CD14-positive monocyte (primary cell): ENCODE data around the gene KAZALD1. TPM values are rescaled to one million over a fixed set of nuclear protein-coding genes. Genes with fewer than 3 reads are reported as not detected.

Source experiments
- DNase-seq, 3 donors: peaks; one replicate each; pipeline ENCODE4 v3.0.0-alpha.2; 2011 to 2022
- H2AFZ ChIP-seq: 2 replicates; pipeline ENCODE4 v1.6.0; 2012; ENCODE audit warnings: mild to moderate bottlenecking, low read depth, low read length, inconsistent platforms; ENCODE audit not compliant: insufficient read depth, poor library complexity, severe bottlenecking
- H3K27ac ChIP-seq, 2 donors: 1 replicate in 1 of 2; 2 replicates in 1 of 2; pipeline ENCODE4 v1.5.1; 2012 to 2013; ENCODE audit warnings: low read length in 2 of 2, control low read depth in 1 of 2, inconsistent platforms in 1 of 2, low read depth in 1 of 2, mild to moderate bottlenecking in 1 of 2
- H3K27me3 ChIP-seq, 2 donors: one replicate each; pipeline versions ENCODE4 v1.6.0 to v1.6.1; 2011 to 2013; ENCODE audit warnings: low read length in 2 of 2; ENCODE audit not compliant: control insufficient read depth in 2 of 2, insufficient read depth in 2 of 2
- H3K36me3 ChIP-seq, 2 donors: replicated peaks in 1 of 2; 1 replicate in 1 of 2; 2 replicates in 1 of 2; pipeline versions ENCODE4 v1.5.1 to v1.6.1; 2012 to 2013; ENCODE audit warnings: low read length in 2 of 2, control low read depth in 1 of 2, inconsistent platforms in 1 of 2, mild to moderate bottlenecking in 1 of 2; ENCODE audit not compliant: insufficient read depth in 2 of 2, control insufficient read depth in 1 of 2
- H3K4me1 ChIP-seq, 2 donors: 1 replicate in 1 of 2; 2 replicates in 1 of 2; pipeline versions ENCODE4 v1.5.1 to v1.6.1; 2012 to 2013; ENCODE audit warnings: low read length in 2 of 2, control low read depth in 1 of 2, inconsistent platforms in 1 of 2, mild to moderate bottlenecking in 1 of 2, moderate library complexity in 1 of 2; ENCODE audit not compliant: insufficient read depth in 2 of 2, control insufficient read depth in 1 of 2
- H3K4me2 ChIP-seq: replicated peaks from 2 replicates; pipeline ENCODE3; 2012; ENCODE audit warnings: low read length, moderate library complexity, mild to moderate bottlenecking; ENCODE audit not compliant: poor library complexity, severe bottlenecking; ENCODE audit errors: extremely low read depth
- H3K4me3 ChIP-seq, 3 experiments: fragments of 200-600 bp in 1 of 3; sonication (generic) in 1 of 3; replicated peaks in 1 of 3; 1 replicate in 2 of 3; 2 replicates in 1 of 3; pipeline ENCODE4 v1.5.1; 2011 to 2013; ENCODE audit warnings: low read length in 3 of 3, mild to moderate bottlenecking in 3 of 3, control low read depth in 2 of 3, low read depth in 2 of 3, inconsistent platforms in 1 of 3, moderate library complexity in 1 of 3
- H3K79me2 ChIP-seq: 2 replicates; pipeline ENCODE4 v1.6.0; 2012; ENCODE audit warnings: mild to moderate bottlenecking, control low read depth, inconsistent platforms, low read length, moderate library complexity; ENCODE audit not compliant: insufficient read depth
- H3K9ac ChIP-seq: 2 replicates; pipeline ENCODE4 v1.6.0; 2017; ENCODE audit warnings: low read length, mild to moderate bottlenecking; ENCODE audit not compliant: insufficient read depth, poor library complexity, severe bottlenecking
- H3K9me3 ChIP-seq, 2 donors: replicated peaks in 1 of 2; 1 replicate in 1 of 2; 2 replicates in 1 of 2; pipeline versions ENCODE4 v1.5.1 to v1.6.1; 2012 to 2013; ENCODE audit warnings: low read length in 2 of 2, control low read depth in 1 of 2; ENCODE audit not compliant: control insufficient read depth in 1 of 2, insufficient read depth in 1 of 2
- H4K20me1 ChIP-seq: 2 replicates; pipeline ENCODE4 v1.6.0; 2012; ENCODE audit warnings: mild to moderate bottlenecking, low read length, control low read depth, moderate library complexity; ENCODE audit not compliant: insufficient read depth
- H3K27ac Mint-ChIP-seq, 7 donors: one replicate each; pipeline ENCODE4 v1.8.0; 2020; ENCODE audit warnings: mild to moderate bottlenecking in 7 of 7, mixed read lengths in 7 of 7, moderate library complexity in 6 of 7, inconsistent platforms in 2 of 7
- H3K27me3 Mint-ChIP-seq, 3 donors: one replicate each; pipeline ENCODE4 v1.8.0; 2021 to 2022; ENCODE audit warnings: low read depth in 3 of 3, mild to moderate bottlenecking in 3 of 3, mixed read lengths in 3 of 3, moderate library complexity in 3 of 3, inconsistent platforms in 1 of 3
- H3K36me3 Mint-ChIP-seq, 2 donors: one replicate each; pipeline ENCODE4 v1.8.0; 2020; ENCODE audit warnings: mixed read lengths in 2 of 2, inconsistent platforms in 1 of 2, mild to moderate bottlenecking in 1 of 2
- H3K4me1 Mint-ChIP-seq: one replicate; pipeline ENCODE4 v1.8.0; 2020; ENCODE audit warnings: mild to moderate bottlenecking, mixed read lengths
- H3K4me3 Mint-ChIP-seq, 2 donors: one replicate each; pipeline ENCODE4 v1.8.0; 2020; ENCODE audit warnings: mild to moderate bottlenecking in 2 of 2, mixed read lengths in 2 of 2, moderate library complexity in 1 of 2
- H3K9me3 Mint-ChIP-seq, 7 donors: one replicate each; pipeline ENCODE4 v1.8.0; 2020 to 2022; ENCODE audit warnings: mixed read lengths in 7 of 7, mild to moderate bottlenecking in 6 of 7, moderate library complexity in 6 of 7, inconsistent platforms in 2 of 7
- WGBS: methylation state at CpG from one replicate; pipeline ENCODE4 v1.1.5; 2013; ENCODE audit warnings: missing lambda C conversion rate; ENCODE audit not compliant: insufficient coverage; 5-methylcytosine and 5-hydroxymethylcytosine counted together
- intact Hi-C, 2 donors: fragments of 100-400 bp; cut with micrococcal nuclease; formaldehyde crosslinking; loops; one replicate each; pipeline versions ENCODE4 v1.15.0 to v1.15.1; 2023
- polyA plus RNA-seq, 3 donors: library from polyadenylated mRNA; depleted of rRNA in 1 of 3; unstranded in 2 of 3; stranded (reverse) in 1 of 3; fragments of 300-500 nt in 2 of 3; fragments of >200 nt in 1 of 3; fragmentation: Illumina TruSeq in 2 of 3; gene quantifications; 1 replicate in 2 of 3; 2 replicates in 1 of 3; pipeline ENCODE4 v1.2.3, GENCODE V29; 2012 to 2021
- TF ChIP-seq, protein P1 (sequence below): fragments of 200-600 bp; IDR thresholded peaks from one replicate; pipeline ENCODE4 v1.8.0; 2022; ENCODE audit warnings: antibody characterized with exemption, mild to moderate bottlenecking

Gene KAZALD1
- polyA plus RNA-seq, 3 donors: 0.15 to 6.6 (median 0.53) TPM

DNA sequence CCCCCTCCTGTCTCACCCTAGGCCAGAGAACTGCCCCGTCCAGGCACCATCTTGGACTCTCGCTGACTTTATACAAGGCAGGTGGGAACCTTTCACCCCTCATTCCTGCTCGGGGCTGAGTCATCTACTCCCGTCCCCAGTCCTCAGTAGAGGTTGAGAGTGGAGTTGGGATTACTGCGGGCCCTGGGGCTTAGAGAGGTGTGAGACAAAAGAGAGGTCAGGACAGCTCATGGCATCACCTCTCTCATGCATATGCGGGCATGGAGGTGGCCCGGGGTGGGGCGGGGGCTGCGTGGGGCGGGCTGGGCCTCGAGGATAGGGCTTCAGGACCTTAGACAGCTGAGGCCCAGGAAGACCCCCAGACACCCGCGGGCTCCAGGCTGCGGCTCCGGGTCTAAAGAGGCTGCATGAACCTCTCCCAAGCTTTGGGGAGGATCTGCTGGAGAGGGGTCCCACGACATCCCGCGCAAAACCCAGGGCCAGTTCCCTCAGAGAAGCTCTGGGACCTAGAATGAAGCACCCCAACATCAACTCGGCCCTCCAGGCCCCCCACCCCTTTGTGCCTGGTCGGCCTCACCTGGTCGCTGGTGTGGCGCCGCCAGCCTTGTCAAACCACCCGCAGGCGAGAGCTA is 31.2 kb upstream of the KAZALD1 start:
- no peak for DNase-seq
- Mint-ChIP-seq H3K27me3 (peaks cover 2 to 10% (median 6%) of the 10 kb centered on the region in 3 donors), H3K4me1 (peaks cover 57% of the 10 kb centered on the region), H3K36me3 (peaks cover 15 to 17% of the 10 kb centered on the region in 2 donors), H3K4me3 (peak overlapping the region; percentile 98 to 99), H3K27ac (peak overlapping the region in 4 of 7 donors; percentile 30 to 100 (median 100)), H3K9me3 (peaks cover 0 to 1% (median 0%) of the 10 kb centered on the region in 7 donors)
- H4K20me1 ChIP-seq: peaks cover 9% of the 10 kb centered on the region
- peak overlapping the region; percentile 85 for H2AFZ ChIP-seq
- H3K27ac ChIP-seq: peak overlapping the region in 1 of 2 donors; percentile 100
- intact Hi-C loops: no loop called here
- H3K27me3 ChIP-seq: no peaks in the 10 kb centered on the region
- peaks cover 7% of the 10 kb centered on the region for H3K79me2 ChIP-seq
- peak overlapping the region; percentile 58 to 96 (median 66) for H3K4me3 ChIP-seq
- whole genome bisulfite sequencing: 11% methylated on average over 17 of the region's 25 CpGs
- no peaks in the 10 kb centered on the region for H3K9me3 ChIP-seq
- TF ChIP-seq, protein P1, sequence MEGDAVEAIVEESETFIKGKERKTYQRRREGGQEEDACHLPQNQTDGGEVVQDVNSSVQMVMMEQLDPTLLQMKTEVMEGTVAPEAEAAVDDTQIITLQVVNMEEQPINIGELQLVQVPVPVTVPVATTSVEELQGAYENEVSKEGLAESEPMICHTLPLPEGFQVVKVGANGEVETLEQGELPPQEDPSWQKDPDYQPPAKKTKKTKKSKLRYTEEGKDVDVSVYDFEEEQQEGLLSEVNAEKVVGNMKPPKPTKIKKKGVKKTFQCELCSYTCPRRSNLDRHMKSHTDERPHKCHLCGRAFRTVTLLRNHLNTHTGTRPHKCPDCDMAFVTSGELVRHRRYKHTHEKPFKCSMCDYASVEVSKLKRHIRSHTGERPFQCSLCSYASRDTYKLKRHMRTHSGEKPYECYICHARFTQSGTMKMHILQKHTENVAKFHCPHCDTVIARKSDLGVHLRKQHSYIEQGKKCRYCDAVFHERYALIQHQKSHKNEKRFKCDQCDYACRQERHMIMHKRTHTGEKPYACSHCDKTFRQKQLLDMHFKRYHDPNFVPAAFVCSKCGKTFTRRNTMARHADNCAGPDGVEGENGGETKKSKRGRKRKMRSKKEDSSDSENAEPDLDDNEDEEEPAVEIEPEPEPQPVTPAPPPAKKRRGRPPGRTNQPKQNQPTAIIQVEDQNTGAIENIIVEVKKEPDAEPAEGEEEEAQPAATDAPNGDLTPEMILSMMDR: no peak
- peak overlapping the region; percentile 98 for H3K9ac ChIP-seq
- peak overlapping the region; percentile 98 for H3K4me2 ChIP-seq
- peaks cover 44 to 61% of the 10 kb centered on the region in 2 donors for H3K4me1 ChIP-seq
- peaks cover 9 to 13% of the 10 kb centered on the region in 2 donors for H3K36me3 ChIP-seq

DNA sequence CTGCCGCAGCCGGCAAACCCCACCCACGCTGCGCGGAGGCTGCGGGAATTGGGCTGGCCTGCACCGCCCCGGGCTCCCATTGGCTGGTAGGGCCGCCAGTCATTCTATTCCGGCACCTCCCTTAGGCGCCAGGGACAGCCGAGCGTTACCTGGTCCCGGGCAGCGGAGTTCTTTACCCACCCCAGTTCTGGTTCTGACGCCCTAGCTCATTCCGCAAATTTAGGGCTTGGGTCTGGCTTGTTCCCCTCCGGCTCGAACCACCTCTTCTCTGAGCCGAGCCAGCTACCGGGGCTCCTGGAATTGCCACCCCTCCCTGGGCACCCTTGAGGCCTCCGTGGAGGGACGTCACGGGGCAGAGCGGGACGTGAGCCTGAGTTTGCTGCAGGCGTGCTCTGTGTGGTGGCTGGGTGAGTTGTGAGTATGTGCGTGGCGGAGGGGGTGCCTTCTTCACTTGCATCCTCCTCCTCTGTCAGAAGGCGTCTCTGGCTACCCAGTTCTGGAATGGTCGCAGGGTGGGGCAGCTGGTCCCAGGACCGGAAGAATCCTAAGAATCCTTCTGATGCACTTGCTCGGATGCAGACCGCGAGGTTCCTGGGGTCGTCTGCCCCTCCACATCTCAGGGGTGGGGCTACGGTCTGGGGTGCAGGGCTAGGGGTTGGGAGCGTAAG is 30.5 kb upstream of the KAZALD1 start, which contains the start of the genes PDZD7 and SFXN3:
Gene PDZD7 (minus strand): TSS at position 2 of the 668 bp plus-strand sequence. CDS start 910 bp downstream, outside the sequence.
Gene SFXN3 (plus strand): TSS at position 107 of the 668 bp plus-strand sequence. CDS start 3,461 bp downstream, outside the sequence.
- Mint-ChIP-seq H3K4me3 (peak within 1 kb of the TSS; percentile 98 to 99), H3K36me3 (peaks cover 21 to 23% of the 10 kb centered on the region in 2 donors), H3K27me3 (peaks cover 2 to 10% (median 6%) of the 10 kb centered on the region in 3 donors), H3K4me1 (peaks cover 57% of the 10 kb centered on the region), H3K9me3 (peaks cover 0 to 1% (median 0%) of the 10 kb centered on the region in 7 donors), H3K27ac (peak within 1 kb of the TSS; percentile 97 to 100 (median 99))
- peaks cover 7% of the 10 kb centered on the region for H3K79me2 ChIP-seq
- H3K9ac ChIP-seq: peak within 1 kb of the TSS; percentile 98
- no peaks in the 10 kb centered on the region for H3K9me3 ChIP-seq
- peak; percentile 90 to 92 (median 91) for DNase-seq
- TF ChIP-seq, protein P1: no peak
- under 1% methylated on average over 30 of the region's 38 CpGs for WGBS
- peak within 1 kb of the TSS; percentile 58 to 96 (median 66) for H3K4me3 ChIP-seq
- H3K4me1 ChIP-seq: peaks cover 44 to 61% of the 10 kb centered on the region in 2 donors
- intact Hi-C loops: no loop called here
- no peaks in the 10 kb centered on the region for H3K27me3 ChIP-seq
- H4K20me1 ChIP-seq: peaks cover 14% of the 10 kb centered on the region
- H3K36me3 ChIP-seq: peaks cover 16 to 19% of the 10 kb centered on the region in 2 donors
- peak within 1 kb of the TSS; percentile 85 for H2AFZ ChIP-seq
- H3K27ac ChIP-seq: peak within 1 kb of the TSS; percentile 90 to 100
- peak within 1 kb of the TSS; percentile 98 for H3K4me2 ChIP-seq
